Measurements from ENCODE around the gene PKDCC. TPM values are rescaled to one million over a fixed set of nuclear protein-coding genes. Genes with fewer than 3 reads are reported as not detected.

PKDCC gene
- total RNA-seq, 2 donors from 2014 or later, result 11.1 to 61.4 TPM

GRCh38 chr2:42104621-42105020, 56.8 kb downstream of the PKDCC start:
- Histone ChIP-seq H3K27me3 (replicated peaks; ENCODE audit: insufficient read depth) (no peaks in the 10 kb centered on the region), H3K9me3 (no peaks in the 10 kb centered on the region), H3K27ac (no peak overlapping the region), H3K4me1 (replicated peaks) (no peaks in the 10 kb centered on the region), H3K4me3 (no peak overlapping the region), H3K36me3 (no peaks in the 10 kb centered on the region)
- TF ChIP-seq POLR2AphosphoS5 (IDR thresholded peaks at IDR 0.05) (no peak), CTCF (IDR thresholded peaks at IDR 0.05) (no peak), POLR2A (IDR thresholded peaks at IDR 0.05) (no peak)
- DNase-seq (ENCODE audit: low spot score), result no peak
- intact Hi-C loops (cut with DNase I), result no loop called here
- WGBS, result 95% methylated on average over 5 of the region's 5 CpGs

GRCh38 chr2:42105330-42106256, 57.8 kb downstream of the PKDCC start:
- WGBS, result 61% methylated on average over 14 of the region's 14 CpGs
- H3K36me3 ChIP-seq, result no peaks in the 10 kb centered on the region
- H3K27me3 ChIP-seq (replicated peaks; ENCODE audit: insufficient read depth), result no peaks in the 10 kb centered on the region
- no peak for TF ChIP-seq POLR2A (IDR thresholded peaks at IDR 0.05)
- peak; percentile 7 for TF ChIP-seq POLR2AphosphoS5 (IDR thresholded peaks at IDR 0.05)
- no peak overlapping the region for H3K4me3 ChIP-seq
- DNase-seq (ENCODE audit: low spot score), result no peak
- H3K27ac ChIP-seq, result no peak overlapping the region
- no peaks in the 10 kb centered on the region for H3K9me3 ChIP-seq
- H3K4me1 ChIP-seq (replicated peaks), result no peaks in the 10 kb centered on the region
- intact Hi-C loops (cut with DNase I), result no loop called here

GRCh38 chr2:42106257-42106816, 58.5 kb downstream of the PKDCC start:
- H3K36me3 ChIP-seq, result no peaks in the 10 kb centered on the region
- H3K27me3 ChIP-seq (replicated peaks; ENCODE audit: insufficient read depth), result no peaks in the 10 kb centered on the region
- TF ChIP-seq CTCF (IDR thresholded peaks at IDR 0.05) (no peak), POLR2A (IDR thresholded peaks at IDR 0.05) (no peak), POLR2AphosphoS5 (IDR thresholded peaks at IDR 0.05) (no peak)
- H3K27ac ChIP-seq, result no peak overlapping the region
- no peaks in the 10 kb centered on the region for H3K4me1 ChIP-seq (replicated peaks)
- WGBS, result 88% methylated on average over 10 of the region's 10 CpGs
- H3K9me3 ChIP-seq, result no peaks in the 10 kb centered on the region
- intact Hi-C loops (cut with DNase I), result no loop called here
- no peak overlapping the region for H3K4me3 ChIP-seq
- no peak for DNase-seq (ENCODE audit: low spot score)

GRCh38 chr2:42107249-42108042, 59.6 kb downstream of the PKDCC start:
- DNase-seq (ENCODE audit: low spot score), result no peak
- TF ChIP-seq POLR2A (IDR thresholded peaks at IDR 0.05) (no peak), CTCF (IDR thresholded peaks at IDR 0.05) (no peak), POLR2AphosphoS5 (IDR thresholded peaks at IDR 0.05) (no peak)
- Histone ChIP-seq H3K36me3 (no peaks in the 10 kb centered on the region), H3K4me3 (no peak overlapping the region), H3K4me1 (replicated peaks) (no peaks in the 10 kb centered on the region), H3K27me3 (replicated peaks; ENCODE audit: insufficient read depth) (no peaks in the 10 kb centered on the region), H3K27ac (no peak overlapping the region), H3K9me3 (no peaks in the 10 kb centered on the region)
- WGBS, result 95% methylated on average over 4 of the region's 4 CpGs
- intact Hi-C loops (cut with DNase I), result no loop called here

Other genes starting within 250 kb of the PKDCC start
- 10 to 100 TPM; 26.3 to 38.2 TPM for gene EML4, start 121.3 kb downstream of the PKDCC start, total RNA-seq